GM18517 (cell line): ENCODE results near the gene IZUMO4.
"Not testable (repeated sequence)": the region's sequence is repeated elsewhere in the genome, so short reads cannot be mapped to it uniquely, and the experiment has no call there.

Experiments used
- ATAC-seq: cut with Tn5 transposase; IDR thresholded peaks from one replicate; pipeline ENCODE4 v1.9.1; 2021; ENCODE audit warnings: mild to moderate bottlenecking, moderate library complexity; ENCODE audit not compliant: unreplicated experiment

The IZUMO4 gene

GRCh38 chr19:2080336-2080988 lies 16.3 kb upstream of the IZUMO4 start:
- ATAC-seq: no peak

- ATAC-seq: no peak
Measured at GRCh38 chr19:2081873-2082810, 14.6 kb upstream of the IZUMO4 start.

GRCh38 chr19:2083174-2083854 lies 13.4 kb upstream of the IZUMO4 start:
- ATAC-seq: no peak

- no peak for ATAC-seq
Measured at GRCh38 chr19:2084993-2085720, 11.6 kb upstream of the IZUMO4 start.

GRCh38 chr19:2086695-2087620 lies 9.8 kb upstream of the IZUMO4 start:
- ATAC-seq: peak; percentile 24

- ATAC-seq: peak; percentile 17
Measured at GRCh38 chr19:2087621-2088100, 9.1 kb upstream of the IZUMO4 start.

GRCh38 chr19:2089001-2089711 lies 7.6 kb upstream of the IZUMO4 start:
- ATAC-seq: no peak

GRCh38 chr19:2089727-2090053 lies 7.0 kb upstream of the IZUMO4 start:
- no peak for ATAC-seq

GRCh38 chr19:2091926-2092525 lies 4.7 kb upstream of the IZUMO4 start:
- not testable (repeated sequence) for ATAC-seq

- peak; percentile 43 for ATAC-seq
Measured at GRCh38 chr19:2096034-2096479, 658 bp upstream of the IZUMO4 start, which contains the start of gene MOB3A. TSS of gene MOB3A (minus strand) at chr19:2096326. CDS start at chr19:2078560, 17,766 bp downstream.

- ATAC-seq: peak; percentile 1
Measured at GRCh38 chr19:2097203-2097885, 629 bp downstream of the IZUMO4 start.

- ATAC-seq: no peak
Measured at GRCh38 chr19:2097886-2098327, 1.2 kb downstream of the IZUMO4 start.

GRCh38 chr19:2099054-2099501 lies 2.4 kb downstream of the IZUMO4 start:
- no peak for ATAC-seq

- ATAC-seq: no peak
Measured at GRCh38 chr19:2099937-2100718, 3.4 kb downstream of the IZUMO4 start.

GRCh38 chr19:2100719-2101061 lies 4.0 kb downstream of the IZUMO4 start:
- ATAC-seq: no peak

- ATAC-seq: no peak
Measured at GRCh38 chr19:2101417-2102335, 5.0 kb downstream of the IZUMO4 start.
